HEK293 (cell line): ENCODE data around the gene ANO6.

Experiments used
- CTCF ChIA-PET: fragments of 350-600 bp; formaldehyde crosslinking; extraction: SDS; loops from one replicate; lab custom pipeline; 2021; ENCODE audit warnings: antibody characterized with exemption; lab: Yijun Ruan, JAX
- POLR2A ChIA-PET: fragments of 300-600 bp; formaldehyde crosslinking; extraction: SDS; loops from one replicate; lab custom pipeline; 2020; ENCODE audit warnings: antibody characterized with exemption, inconsistent platforms; lab: Yijun Ruan, JAX
- H3K27ac ChIP-seq: fragments of 200-500 bp; sonication (Bioruptor generic); 2 replicates; pipeline ENCODE4 v1.5.1; 2014; ENCODE audit warnings: low read depth, low read length, control low read depth, inconsistent platforms; ENCODE audit errors: extremely low read depth
- H3K36me3 ChIP-seq, 2 experiments: fragments of 200-500 bp in 1 of 2; sonication (Bioruptor generic) in 1 of 2; 1 replicate in 1 of 2; 2 replicates in 1 of 2; pipeline ENCODE4 v1.5.1; 2014 to 2017; ENCODE audit warnings: inconsistent platforms in 2 of 2, low read length in 2 of 2; ENCODE audit not compliant: control insufficient read depth in 2 of 2, insufficient read depth in 1 of 2
- H3K4me1 ChIP-seq: fragments of 200-500 bp; sonication (Bioruptor generic); 2 replicates; pipeline ENCODE4 v1.5.1; 2014; ENCODE audit warnings: mild to moderate bottlenecking, low read length, inconsistent platforms; ENCODE audit not compliant: control insufficient read depth, insufficient read depth
- H3K4me3 ChIP-seq: 2 replicates; pipeline ENCODE4 v1.5.1; 2011; ENCODE audit warnings: low read depth, mild to moderate bottlenecking, control low read depth, low read length, moderate library complexity
- H3K9me3 ChIP-seq: fragments of 200-500 bp; sonication (Bioruptor generic); 2 replicates; pipeline ENCODE4 v1.5.1; 2014; ENCODE audit warnings: low read depth, low read length, inconsistent platforms; ENCODE audit not compliant: control insufficient read depth, insufficient read depth
- GLIS1 ChIP-seq: fragments of 450-650 bp; formaldehyde crosslinking; IDR thresholded peaks from 2 replicates; pipeline ENCODE4 v1.5.1; 2016; ENCODE audit warnings: missing biosample characterization, missing genetic modification characterization
- PATZ1 ChIP-seq: fragments of 450-650 bp; formaldehyde crosslinking; IDR thresholded peaks from 2 replicates; pipeline ENCODE4 v1.5.1; 2016; ENCODE audit warnings: missing biosample characterization, missing genetic modification characterization
- TRIM28 ChIP-seq: IDR thresholded peaks from 2 replicates; pipeline ENCODE4 v1.6.1; 2011; ENCODE audit warnings: low read length, control low read depth, borderline replicate concordance
- ZBTB48 ChIP-seq: fragments of 450-650 bp; formaldehyde crosslinking; IDR thresholded peaks from 2 replicates; pipeline ENCODE4 v1.5.1; 2016; ENCODE audit warnings: missing biosample characterization, missing genetic modification characterization
- ZEB2 ChIP-seq: fragments of 450-650 bp; formaldehyde crosslinking; IDR thresholded peaks from 2 replicates; pipeline ENCODE4 v1.5.1; 2016; ENCODE audit warnings: missing biosample characterization, missing genetic modification characterization
- ZFHX2 ChIP-seq: fragments of 450-650 bp; formaldehyde crosslinking; conservative IDR thresholded peaks from 2 replicates; pipeline ENCODE4 v1.5.1; 2016; ENCODE audit warnings: missing biosample characterization, missing genetic modification characterization
- ZFP3 ChIP-seq: fragments of 450-650 bp; formaldehyde crosslinking; IDR thresholded peaks from 2 replicates; pipeline ENCODE4 v1.5.1; 2016; ENCODE audit warnings: low read depth, missing biosample characterization, missing genetic modification characterization
- ZFP41 ChIP-seq: fragments of 450-650 bp; formaldehyde crosslinking; IDR thresholded peaks from 2 replicates; pipeline ENCODE4 v1.5.1; 2016; ENCODE audit warnings: missing biosample characterization, missing genetic modification characterization, borderline replicate concordance
- ZNF138 ChIP-seq: fragments of 450-650 bp; formaldehyde crosslinking; IDR thresholded peaks from 2 replicates; pipeline ENCODE4 v1.5.1; 2016; ENCODE audit warnings: missing biosample characterization, missing genetic modification characterization, borderline replicate concordance
- ZNF169 ChIP-seq: fragments of 450-650 bp; formaldehyde crosslinking; IDR thresholded peaks from 2 replicates; pipeline ENCODE4 v1.5.1; 2016; ENCODE audit warnings: missing biosample characterization, missing genetic modification characterization
- ZNF211 ChIP-seq: fragments of 450-650 bp; formaldehyde crosslinking; IDR thresholded peaks from 2 replicates; pipeline ENCODE4 v1.5.1; 2016; ENCODE audit warnings: low read depth, missing biosample characterization, missing genetic modification characterization
- ZNF391 ChIP-seq: fragments of 450-650 bp; formaldehyde crosslinking; IDR thresholded peaks from 2 replicates; pipeline ENCODE4 v1.5.1; 2016; ENCODE audit warnings: low read depth, missing biosample characterization, missing genetic modification characterization, borderline replicate concordance
- ZNF394 ChIP-seq: fragments of 450-650 bp; formaldehyde crosslinking; IDR thresholded peaks from 2 replicates; pipeline ENCODE4 v1.5.1; 2016; ENCODE audit warnings: missing biosample characterization, missing genetic modification characterization, mild to moderate bottlenecking, moderate library complexity, borderline replicate concordance
- ZNF510 ChIP-seq: fragments of 450-650 bp; formaldehyde crosslinking; IDR thresholded peaks from 2 replicates; pipeline ENCODE4 v1.5.1; 2018; ENCODE audit warnings: mild to moderate bottlenecking, missing genetic modification characterization, missing biosample characterization; ENCODE audit not compliant: insufficient replicate concordance
- ZNF518A ChIP-seq: fragments of 450-650 bp; formaldehyde crosslinking; conservative IDR thresholded peaks from 2 replicates; pipeline ENCODE4 v1.5.1; 2016; ENCODE audit warnings: low read depth, missing biosample characterization, missing genetic modification characterization
- ZNF629 ChIP-seq: fragments of 450-650 bp; formaldehyde crosslinking; IDR thresholded peaks from 2 replicates; pipeline ENCODE4 v1.5.1; 2017; ENCODE audit warnings: missing biosample characterization, missing genetic modification characterization
- ZNF660 ChIP-seq: fragments of 450-650 bp; IDR thresholded peaks from 2 replicates; pipeline ENCODE4 v1.5.1; 2018; ENCODE audit warnings: missing biosample characterization, mild to moderate bottlenecking, missing genetic modification characterization
- ZNF792 ChIP-seq: fragments of 450-650 bp; formaldehyde crosslinking; IDR thresholded peaks from 2 replicates; pipeline ENCODE4 v1.5.1; 2016; ENCODE audit warnings: missing biosample characterization, missing genetic modification characterization
- ZNF837 ChIP-seq: fragments of 450-650 bp; formaldehyde crosslinking; IDR thresholded peaks from 2 replicates; pipeline ENCODE4 v1.5.1; 2016; ENCODE audit warnings: missing biosample characterization, missing genetic modification characterization
- ZXDB ChIP-seq: fragments of 450-650 bp; formaldehyde crosslinking; IDR thresholded peaks from 2 replicates; pipeline ENCODE4 v1.5.1; 2016; ENCODE audit warnings: missing biosample characterization, missing genetic modification characterization
- TF ChIP-seq, protein P1 (sequence below): fragments of 450-650 bp; formaldehyde crosslinking; IDR thresholded peaks from 2 replicates; pipeline ENCODE4 v1.5.1; 2016; ENCODE audit warnings: missing biosample characterization, missing genetic modification characterization
- TF ChIP-seq, protein P2 (sequence below): fragments of 450-650 bp; formaldehyde crosslinking; IDR thresholded peaks from 2 replicates; pipeline ENCODE4 v1.5.1; 2017; ENCODE audit warnings: missing biosample characterization, missing genetic modification characterization
- TF ChIP-seq, protein P3 (sequence below): fragments of 450-650 bp; formaldehyde crosslinking; IDR thresholded peaks from 2 replicates; pipeline ENCODE4 v1.5.1; 2016; ENCODE audit warnings: missing biosample characterization, missing genetic modification characterization

ANO6 gene

GRCh38 chr12:45234139-45234865 lies 18.4 kb downstream of the ANO6 start:
- POLR2A ChIA-PET: interaction anchor here (0.6 to 1.8 kb wide), 3 partner anchors 17 to 630 kb away, joined by 3 to 6 read pairs (median 3); partner anchors contain the start of gene ANO6
- H3K4me3 ChIP-seq: no peak overlapping the region
- no peak for TF ChIP-seq ZNF169 (tag by site-specific recombination)
- TF ChIP-seq ZFP3 (tag by site-specific recombination): no peak
- no peak for TF ChIP-seq ZFHX2
- TF ChIP-seq, protein P1, sequence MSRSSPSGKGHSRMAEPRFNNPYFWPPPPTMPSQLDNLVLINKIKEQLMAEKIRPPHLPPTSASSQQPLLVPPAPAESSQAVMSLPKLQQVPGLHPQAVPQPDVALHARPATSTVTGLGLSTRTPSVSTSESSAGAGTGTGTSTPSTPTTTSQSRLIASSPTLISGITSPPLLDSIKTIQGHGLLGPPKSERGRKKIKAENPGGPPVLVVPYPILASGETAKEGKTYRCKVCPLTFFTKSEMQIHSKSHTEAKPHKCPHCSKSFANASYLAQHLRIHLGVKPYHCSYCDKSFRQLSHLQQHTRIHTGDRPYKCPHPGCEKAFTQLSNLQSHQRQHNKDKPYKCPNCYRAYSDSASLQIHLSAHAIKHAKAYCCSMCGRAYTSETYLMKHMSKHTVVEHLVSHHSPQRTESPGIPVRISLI: 0 out of 2 replicates have a peak, but pooled peaks have one; percentile 64
- TF ChIP-seq ZNF211: no peak
- TF ChIP-seq ZNF518A (tag by site-specific recombination): 0 out of 2 replicates have a peak, but pooled peaks have one; percentile 6
- no peak for TF ChIP-seq ZFP41
- TF ChIP-seq, protein P2, sequence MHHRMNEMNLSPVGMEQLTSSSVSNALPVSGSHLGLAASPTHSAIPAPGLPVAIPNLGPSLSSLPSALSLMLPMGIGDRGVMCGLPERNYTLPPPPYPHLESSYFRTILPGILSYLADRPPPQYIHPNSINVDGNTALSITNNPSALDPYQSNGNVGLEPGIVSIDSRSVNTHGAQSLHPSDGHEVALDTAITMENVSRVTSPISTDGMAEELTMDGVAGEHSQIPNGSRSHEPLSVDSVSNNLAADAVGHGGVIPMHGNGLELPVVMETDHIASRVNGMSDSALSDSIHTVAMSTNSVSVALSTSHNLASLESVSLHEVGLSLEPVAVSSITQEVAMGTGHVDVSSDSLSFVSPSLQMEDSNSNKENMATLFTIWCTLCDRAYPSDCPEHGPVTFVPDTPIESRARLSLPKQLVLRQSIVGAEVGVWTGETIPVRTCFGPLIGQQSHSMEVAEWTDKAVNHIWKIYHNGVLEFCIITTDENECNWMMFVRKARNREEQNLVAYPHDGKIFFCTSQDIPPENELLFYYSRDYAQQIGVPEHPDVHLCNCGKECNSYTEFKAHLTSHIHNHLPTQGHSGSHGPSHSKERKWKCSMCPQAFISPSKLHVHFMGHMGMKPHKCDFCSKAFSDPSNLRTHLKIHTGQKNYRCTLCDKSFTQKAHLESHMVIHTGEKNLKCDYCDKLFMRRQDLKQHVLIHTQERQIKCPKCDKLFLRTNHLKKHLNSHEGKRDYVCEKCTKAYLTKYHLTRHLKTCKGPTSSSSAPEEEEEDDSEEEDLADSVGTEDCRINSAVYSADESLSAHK (tag by site-specific recombination): 0 out of 2 replicates have a peak, but pooled peaks have one; percentile 31
- no peak for TF ChIP-seq ZNF138 (tag by site-specific recombination)
- TF ChIP-seq ZNF792 (tag by site-specific recombination): no peak
- peak; percentile 72 for TF ChIP-seq ZEB2 (tag by site-specific recombination)
- TF ChIP-seq ZNF837 (tag by site-specific recombination): no peak
- no peak; the same call in 1 of the 2 replicates for TF ChIP-seq TRIM28
- TF ChIP-seq, protein P3, sequence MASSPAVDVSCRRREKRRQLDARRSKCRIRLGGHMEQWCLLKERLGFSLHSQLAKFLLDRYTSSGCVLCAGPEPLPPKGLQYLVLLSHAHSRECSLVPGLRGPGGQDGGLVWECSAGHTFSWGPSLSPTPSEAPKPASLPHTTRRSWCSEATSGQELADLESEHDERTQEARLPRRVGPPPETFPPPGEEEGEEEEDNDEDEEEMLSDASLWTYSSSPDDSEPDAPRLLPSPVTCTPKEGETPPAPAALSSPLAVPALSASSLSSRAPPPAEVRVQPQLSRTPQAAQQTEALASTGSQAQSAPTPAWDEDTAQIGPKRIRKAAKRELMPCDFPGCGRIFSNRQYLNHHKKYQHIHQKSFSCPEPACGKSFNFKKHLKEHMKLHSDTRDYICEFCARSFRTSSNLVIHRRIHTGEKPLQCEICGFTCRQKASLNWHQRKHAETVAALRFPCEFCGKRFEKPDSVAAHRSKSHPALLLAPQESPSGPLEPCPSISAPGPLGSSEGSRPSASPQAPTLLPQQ (tag by site-specific recombination): peak; percentile 61; the same call in 1 of the 2 replicates
- TF ChIP-seq ZNF660 (tag by site-specific recombination): peak; percentile 91
- no peak for TF ChIP-seq ZBTB48 (tag by site-specific recombination)
- 0 out of 2 replicates have a peak, but pooled peaks have one; percentile 22 for TF ChIP-seq ZNF394
- peak; percentile 73; the same call in 1 of the 2 replicates for TF ChIP-seq PATZ1
- TF ChIP-seq GLIS1 (tag by site-specific recombination): no peak
- 0 out of 2 replicates have a peak, but pooled peaks have one; percentile 28 for TF ChIP-seq ZXDB (tag by site-specific recombination)
- TF ChIP-seq ZNF391: 0 out of 2 replicates have a peak, but pooled peaks have one; percentile 38
- TF ChIP-seq ZNF629: peak; percentile 65
- no peak for TF ChIP-seq ZNF510 (tag by site-specific recombination)

More at GRCh38 chr12:45234139-45234865, 18.4 kb downstream of the ANO6 start:
- peaks cover 45% of the 10 kb centered on the region for H3K4me1 ChIP-seq
- CTCF ChIA-PET: interaction anchor here (1.4 kb wide), 1 partner anchor 64 kb away, joined by 4 read pairs; no protein-coding TSS in a partner anchor
- no peak overlapping the region for H3K27ac ChIP-seq
- H3K36me3 ChIP-seq: no peaks in the 10 kb centered on the region
- no peaks in the 10 kb centered on the region for H3K9me3 ChIP-seq
